HG02840 (cell line): ENCODE measurements around the gene PPBP.
"Not testable (repeated sequence)": the region's sequence is repeated elsewhere in the genome, so short reads cannot be mapped to it uniquely, and the experiment has no call there.

Experiments
- ATAC-seq: cut with Tn5 transposase; IDR thresholded peaks from one replicate; pipeline ENCODE4 v1.9.1; 2021; ENCODE audit warnings: mild to moderate bottlenecking, moderate library complexity, moderate number of reproducible peaks; ENCODE audit not compliant: unreplicated experiment, low FRiP score

The PPBP gene

GRCh38 chr4:73998040-73999011 lies 10.3 kb upstream of the PPBP start, which contains the start of gene CXCL5:
Gene CXCL5 (minus strand): TSS chr4:73998677. CDS start chr4:73998581, 96 bp downstream.
- no peak for ATAC-seq

GRCh38 chr4:73992050-73992449 lies 4.1 kb upstream of the PPBP start:
- no peak for ATAC-seq

GRCh38 chr4:73991742-73992000 lies 3.7 kb upstream of the PPBP start:
- ATAC-seq, result no peak

GRCh38 chr4:73990988-73991741 lies 3.2 kb upstream of the PPBP start:
- ATAC-seq, result no peak

GRCh38 chr4:73989928-73990327 lies 1.9 kb upstream of the PPBP start:
- no peak for ATAC-seq

- ATAC-seq, result no peak
Observed at GRCh38 chr4:73989031-73989430, 1.0 kb upstream of the PPBP start.

GRCh38 chr4:73985528-73985852 lies 2.5 kb downstream of the PPBP start:
- no peak for ATAC-seq

GRCh38 chr4:73984736-73985527 lies 3.1 kb downstream of the PPBP start:
- ATAC-seq, result no peak

- ATAC-seq, result not testable (repeated sequence)
Observed at GRCh38 chr4:73981175-73981574, 6.8 kb downstream of the PPBP start.

- no peak for ATAC-seq
Observed at GRCh38 chr4:73979407-73979957, 8.5 kb downstream of the PPBP start.

- no peak for ATAC-seq
Observed at GRCh38 chr4:73978886-73979285, 9.1 kb downstream of the PPBP start.

- ATAC-seq, result no peak
Observed at GRCh38 chr4:73976716-73977115, 11.3 kb downstream of the PPBP start.

- ATAC-seq, result no peak
Observed at GRCh38 chr4:73976217-73976616, 11.8 kb downstream of the PPBP start.

GRCh38 chr4:73974352-73974751 lies 13.6 kb downstream of the PPBP start:
- ATAC-seq, result no peak

- ATAC-seq, result no peak
Observed at GRCh38 chr4:73970945-73971344, 17.0 kb downstream of the PPBP start.

GRCh38 chr4:73970011-73970410 lies 18.0 kb downstream of the PPBP start:
- no peak for ATAC-seq

GRCh38 chr4:73967866-73968265 lies 20.1 kb downstream of the PPBP start:
- no peak for ATAC-seq

- ATAC-seq, result no peak
Observed at GRCh38 chr4:73964862-73965611, 23.0 kb downstream of the PPBP start.

- no peak for ATAC-seq
Observed at GRCh38 chr4:73962724-73963123, 25.3 kb downstream of the PPBP start.

- ATAC-seq, result not testable (repeated sequence)
Observed at GRCh38 chr4:73959041-73959440, 28.9 kb downstream of the PPBP start.
